Neural progenitor cell (in vitro differentiated cells): Measurements from ENCODE around the gene ZNF83.

ENCODE experiments used
- EZH2 ChIP-seq: fragments of 200-600 bp; sonication (generic); IDR thresholded peaks from 2 replicates; pipeline ENCODE4 v1.6.1; 2017; ENCODE audit warnings: antibody characterized with exemption, mild to moderate bottlenecking, moderate library complexity
- TF ChIP-seq, protein P1 (sequence below): fragments of 200-600 bp; sonication (generic); IDR thresholded peaks from 2 replicates; pipeline ENCODE4 v1.5.1; 2017; ENCODE audit warnings: antibody characterized with exemption, mild to moderate bottlenecking

DNA sequence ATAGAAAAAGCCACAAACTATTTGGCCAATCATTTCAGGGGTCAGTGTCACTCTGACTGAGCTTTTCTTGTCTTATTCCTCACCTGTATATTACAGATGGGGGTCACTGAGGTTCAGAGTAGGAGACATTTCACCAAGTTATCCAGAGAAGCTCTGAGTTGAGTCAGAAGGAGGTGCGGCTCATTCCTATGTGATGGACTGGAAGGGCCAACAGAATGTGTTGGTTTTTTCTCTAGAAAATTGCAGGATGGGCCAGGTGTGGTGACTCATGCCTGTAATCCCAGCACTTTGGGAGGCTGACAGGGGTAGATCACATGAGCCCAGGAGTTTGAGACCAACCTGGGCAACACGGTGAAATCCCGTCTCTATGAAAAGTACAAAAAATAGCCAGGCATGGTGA, 24.5 kb upstream of the ZNF83 start:
- TF ChIP-seq, protein P1, sequence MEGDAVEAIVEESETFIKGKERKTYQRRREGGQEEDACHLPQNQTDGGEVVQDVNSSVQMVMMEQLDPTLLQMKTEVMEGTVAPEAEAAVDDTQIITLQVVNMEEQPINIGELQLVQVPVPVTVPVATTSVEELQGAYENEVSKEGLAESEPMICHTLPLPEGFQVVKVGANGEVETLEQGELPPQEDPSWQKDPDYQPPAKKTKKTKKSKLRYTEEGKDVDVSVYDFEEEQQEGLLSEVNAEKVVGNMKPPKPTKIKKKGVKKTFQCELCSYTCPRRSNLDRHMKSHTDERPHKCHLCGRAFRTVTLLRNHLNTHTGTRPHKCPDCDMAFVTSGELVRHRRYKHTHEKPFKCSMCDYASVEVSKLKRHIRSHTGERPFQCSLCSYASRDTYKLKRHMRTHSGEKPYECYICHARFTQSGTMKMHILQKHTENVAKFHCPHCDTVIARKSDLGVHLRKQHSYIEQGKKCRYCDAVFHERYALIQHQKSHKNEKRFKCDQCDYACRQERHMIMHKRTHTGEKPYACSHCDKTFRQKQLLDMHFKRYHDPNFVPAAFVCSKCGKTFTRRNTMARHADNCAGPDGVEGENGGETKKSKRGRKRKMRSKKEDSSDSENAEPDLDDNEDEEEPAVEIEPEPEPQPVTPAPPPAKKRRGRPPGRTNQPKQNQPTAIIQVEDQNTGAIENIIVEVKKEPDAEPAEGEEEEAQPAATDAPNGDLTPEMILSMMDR, result no peak
- no peak for TF ChIP-seq EZH2
